ENCODE results near the gene TMEM212.

DNA sequence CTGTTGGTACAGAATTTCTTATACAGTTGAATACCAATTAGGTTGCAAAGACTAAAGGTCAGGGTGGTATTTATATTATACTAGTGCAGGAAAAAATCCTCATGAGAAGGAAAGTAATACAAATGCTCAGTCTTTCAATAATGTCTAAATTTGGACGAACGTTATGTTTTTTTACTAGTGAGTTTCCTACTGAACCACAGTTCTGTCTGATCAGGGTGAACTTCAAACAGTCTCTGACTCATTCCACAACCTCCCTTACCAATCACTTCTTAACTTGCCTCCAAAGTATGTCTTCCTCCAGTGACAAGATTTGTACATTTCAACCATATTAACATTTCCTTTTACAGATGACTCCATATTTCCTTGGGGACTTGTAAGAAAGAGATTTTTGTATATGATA lies 3.4 kb downstream of the TMEM212 start:
- TF ChIP-seq, protein P1, sequence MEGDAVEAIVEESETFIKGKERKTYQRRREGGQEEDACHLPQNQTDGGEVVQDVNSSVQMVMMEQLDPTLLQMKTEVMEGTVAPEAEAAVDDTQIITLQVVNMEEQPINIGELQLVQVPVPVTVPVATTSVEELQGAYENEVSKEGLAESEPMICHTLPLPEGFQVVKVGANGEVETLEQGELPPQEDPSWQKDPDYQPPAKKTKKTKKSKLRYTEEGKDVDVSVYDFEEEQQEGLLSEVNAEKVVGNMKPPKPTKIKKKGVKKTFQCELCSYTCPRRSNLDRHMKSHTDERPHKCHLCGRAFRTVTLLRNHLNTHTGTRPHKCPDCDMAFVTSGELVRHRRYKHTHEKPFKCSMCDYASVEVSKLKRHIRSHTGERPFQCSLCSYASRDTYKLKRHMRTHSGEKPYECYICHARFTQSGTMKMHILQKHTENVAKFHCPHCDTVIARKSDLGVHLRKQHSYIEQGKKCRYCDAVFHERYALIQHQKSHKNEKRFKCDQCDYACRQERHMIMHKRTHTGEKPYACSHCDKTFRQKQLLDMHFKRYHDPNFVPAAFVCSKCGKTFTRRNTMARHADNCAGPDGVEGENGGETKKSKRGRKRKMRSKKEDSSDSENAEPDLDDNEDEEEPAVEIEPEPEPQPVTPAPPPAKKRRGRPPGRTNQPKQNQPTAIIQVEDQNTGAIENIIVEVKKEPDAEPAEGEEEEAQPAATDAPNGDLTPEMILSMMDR (conservative IDR thresholded peaks at IDR 0.05), result no peak
- TF ChIP-seq EZH2 (IDR thresholded peaks at IDR 0.05; ENCODE audit: low read depth), result no peak

All from PC-9 (cell line).